Neural cell (in vitro differentiated cells): Measurements from ENCODE around the gene PRADC1. TPM values are rescaled to one million over a fixed set of nuclear protein-coding genes. Genes with fewer than 3 reads are reported as not detected.

Experiments used
- H2AFZ ChIP-seq: fragments of 200-600, 300-800 bp; sonication (generic), shearing (Covaris generic); 2 replicates; pipeline ENCODE4 v1.6.0; 2014; ENCODE audit warnings: low read depth, mild to moderate bottlenecking, antibody characterized with exemption, low read length, moderate library complexity
- H3F3A ChIP-seq: fragments of 200-600 bp; shearing (Covaris generic); 2 replicates; pipeline ENCODE4 v1.6.1; 2016; ENCODE audit warnings: mild to moderate bottlenecking, moderate library complexity, mixed read lengths, antibody characterized with exemption, low read length; ENCODE audit not compliant: insufficient read depth, poor library complexity, severe bottlenecking
- H3K27ac ChIP-seq: fragments of 200-600, 300-800 bp; sonication (generic), shearing (Covaris generic); 2 replicates; pipeline ENCODE4 v1.5.1; 2014; ENCODE audit warnings: mild to moderate bottlenecking, low read length, moderate library complexity
- H3K27me3 ChIP-seq: fragments of 300-800, 200-600 bp; sonication (generic), shearing (Covaris generic); 2 replicates; pipeline ENCODE4 v1.6.0; 2014; ENCODE audit warnings: mild to moderate bottlenecking, low read depth, low read length, moderate library complexity; ENCODE audit not compliant: insufficient read depth
- H3K36me3 ChIP-seq: fragments of 300-800, 200-600 bp; sonication (generic), shearing (Covaris generic); 2 replicates; pipeline ENCODE4 v1.5.1; 2014; ENCODE audit warnings: mild to moderate bottlenecking, antibody characterized with exemption, low read length, moderate library complexity; ENCODE audit not compliant: insufficient read depth
- H3K4me2 ChIP-seq: fragments of 300-800, 200-600 bp; sonication (generic), shearing (Covaris generic); 2 replicates; pipeline ENCODE4 v1.6.0; 2014; ENCODE audit warnings: mild to moderate bottlenecking, low read length
- H3K4me3 ChIP-seq: fragments of 300-800, 200-600 bp; sonication (generic), shearing (Covaris generic); 2 replicates; pipeline ENCODE4 v1.5.1; 2014; ENCODE audit warnings: mild to moderate bottlenecking, low read length, moderate library complexity
- H3K79me2 ChIP-seq: fragments of 200-600 bp; shearing (Covaris generic); replicated peaks from 2 replicates; pipeline ENCODE4 v1.6.0; 2014; ENCODE audit warnings: mild to moderate bottlenecking, low read length, moderate library complexity; ENCODE audit not compliant: insufficient read depth
- H3K9ac ChIP-seq: fragments of 300-800, 200-600 bp; sonication (generic), shearing (Covaris generic); 2 replicates; pipeline ENCODE4 v1.6.1; 2016; ENCODE audit warnings: mild to moderate bottlenecking, low read length, mixed read lengths
- H3K9me2 ChIP-seq: fragments of 200-600 bp; shearing (Covaris generic); 2 replicates; pipeline ENCODE4 v1.6.1; 2016; ENCODE audit warnings: mild to moderate bottlenecking, low read length, mixed read lengths; ENCODE audit not compliant: insufficient read depth
- H3K9me3 ChIP-seq: fragments of 200-600, 300-800 bp; sonication (generic), shearing (Covaris generic); 2 replicates; pipeline ENCODE4 v1.6.1; 2016; ENCODE audit warnings: mild to moderate bottlenecking, mixed run types, low read length, moderate library complexity, mixed read lengths
- H4K20me1 ChIP-seq: fragments of 200-600 bp; shearing (Covaris generic); 2 replicates; pipeline ENCODE4 v1.6.1; 2016; ENCODE audit warnings: mild to moderate bottlenecking, mixed run types; ENCODE audit not compliant: insufficient read depth
- CTCF ChIP-seq: fragments of 450-650 bp; IDR thresholded peaks from 2 replicates; pipeline ENCODE4 v1.5.1; 2014; ENCODE audit warnings: antibody characterized with exemption, mild to moderate bottlenecking, moderate library complexity; ENCODE audit not compliant: poor library complexity, severe bottlenecking
- EP300 ChIP-seq: fragments of 450-650 bp; conservative IDR thresholded peaks from 2 replicates; pipeline ENCODE4 v1.6.1; 2014; ENCODE audit warnings: antibody characterized with exemption, mild to moderate bottlenecking, moderate library complexity; ENCODE audit not compliant: poor library complexity, severe bottlenecking
- EZH2 ChIP-seq: fragments of 200-600, 300-800 bp; shearing (Covaris generic), sonication (generic); IDR thresholded peaks from 2 replicates; pipeline ENCODE4 v1.6.1; 2014; ENCODE audit warnings: antibody characterized with exemption, low read length, borderline replicate concordance, mild to moderate bottlenecking; ENCODE audit not compliant: insufficient read depth, poor library complexity, severe bottlenecking
- MXI1 ChIP-seq: fragments of 450-650 bp; conservative IDR thresholded peaks from 2 replicates; pipeline ENCODE4 v1.6.1; 2014; ENCODE audit warnings: antibody characterized with exemption, mild to moderate bottlenecking; ENCODE audit not compliant: poor library complexity, severe bottlenecking
- POLR2AphosphoS5 ChIP-seq: IDR thresholded peaks from 2 replicates; pipeline ENCODE4 v1.6.1; 2012
- RAD21 ChIP-seq: fragments of 450-650 bp; conservative IDR thresholded peaks from 2 replicates; pipeline ENCODE4 v1.6.1; 2014; ENCODE audit warnings: antibody characterized with exemption, mild to moderate bottlenecking, moderate library complexity
- SMC3 ChIP-seq: fragments of 450-650 bp; conservative IDR thresholded peaks from 2 replicates; pipeline ENCODE4 v1.6.1; 2014; ENCODE audit warnings: antibody characterized with exemption, mild to moderate bottlenecking, moderate library complexity; ENCODE audit not compliant: poor library complexity
- TAF1 ChIP-seq: IDR thresholded peaks from 2 replicates; pipeline ENCODE4 v1.6.1; 2012; ENCODE audit warnings: low read depth
- polyA plus RNA-seq: library from polyadenylated mRNA; depleted of rRNA; stranded (reverse); fragments of >200 nt; gene quantifications from 2 replicates; pipeline ENCODE4 v1.2.3, GENCODE V29; 2014
- TF ChIP-seq, protein P1 (sequence below): IDR thresholded peaks from 2 replicates; pipeline ENCODE4 v1.6.1; 2012; ENCODE audit warnings: borderline replicate concordance

The PRADC1 gene
- polyA plus RNA-seq, 1 donor from 2014 or later: 36.5 TPM

GRCh38 chr2:73255907-73256617 is 23.0 kb upstream of the PRADC1 start:
- H3K79me2 ChIP-seq: no peaks in the 10 kb centered on the region
- H4K20me1 ChIP-seq: no peaks in the 10 kb centered on the region
- H3K9me2 ChIP-seq: no peaks in the 10 kb centered on the region
- TF ChIP-seq TAF1: no peak
- TF ChIP-seq EZH2: no peak
- no peak for TF ChIP-seq RAD21
- TF ChIP-seq, protein P1, sequence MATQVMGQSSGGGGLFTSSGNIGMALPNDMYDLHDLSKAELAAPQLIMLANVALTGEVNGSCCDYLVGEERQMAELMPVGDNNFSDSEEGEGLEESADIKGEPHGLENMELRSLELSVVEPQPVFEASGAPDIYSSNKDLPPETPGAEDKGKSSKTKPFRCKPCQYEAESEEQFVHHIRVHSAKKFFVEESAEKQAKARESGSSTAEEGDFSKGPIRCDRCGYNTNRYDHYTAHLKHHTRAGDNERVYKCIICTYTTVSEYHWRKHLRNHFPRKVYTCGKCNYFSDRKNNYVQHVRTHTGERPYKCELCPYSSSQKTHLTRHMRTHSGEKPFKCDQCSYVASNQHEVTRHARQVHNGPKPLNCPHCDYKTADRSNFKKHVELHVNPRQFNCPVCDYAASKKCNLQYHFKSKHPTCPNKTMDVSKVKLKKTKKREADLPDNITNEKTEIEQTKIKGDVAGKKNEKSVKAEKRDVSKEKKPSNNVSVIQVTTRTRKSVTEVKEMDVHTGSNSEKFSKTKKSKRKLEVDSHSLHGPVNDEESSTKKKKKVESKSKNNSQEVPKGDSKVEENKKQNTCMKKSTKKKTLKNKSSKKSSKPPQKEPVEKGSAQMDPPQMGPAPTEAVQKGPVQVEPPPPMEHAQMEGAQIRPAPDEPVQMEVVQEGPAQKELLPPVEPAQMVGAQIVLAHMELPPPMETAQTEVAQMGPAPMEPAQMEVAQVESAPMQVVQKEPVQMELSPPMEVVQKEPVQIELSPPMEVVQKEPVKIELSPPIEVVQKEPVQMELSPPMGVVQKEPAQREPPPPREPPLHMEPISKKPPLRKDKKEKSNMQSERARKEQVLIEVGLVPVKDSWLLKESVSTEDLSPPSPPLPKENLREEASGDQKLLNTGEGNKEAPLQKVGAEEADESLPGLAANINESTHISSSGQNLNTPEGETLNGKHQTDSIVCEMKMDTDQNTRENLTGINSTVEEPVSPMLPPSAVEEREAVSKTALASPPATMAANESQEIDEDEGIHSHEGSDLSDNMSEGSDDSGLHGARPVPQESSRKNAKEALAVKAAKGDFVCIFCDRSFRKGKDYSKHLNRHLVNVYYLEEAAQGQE: no peak
- TF ChIP-seq SMC3: no peak
- no peak for TF ChIP-seq MXI1
- TF ChIP-seq CTCF: no peak
- TF ChIP-seq POLR2AphosphoS5: no peak
- TF ChIP-seq EP300: no peak
- no peak overlapping the region for H3K4me2 ChIP-seq
- H3K27ac ChIP-seq: no peak overlapping the region
- no peak overlapping the region for H2AFZ ChIP-seq
- H3K4me3 ChIP-seq: no peak overlapping the region
- no peaks in the 10 kb centered on the region for H3F3A ChIP-seq
- H3K36me3 ChIP-seq: peaks cover 7% of the 10 kb centered on the region
- no peaks in the 10 kb centered on the region for H3K9me3 ChIP-seq
- no peak overlapping the region for H3K9ac ChIP-seq
- no peaks in the 10 kb centered on the region for H3K27me3 ChIP-seq

DNA sequence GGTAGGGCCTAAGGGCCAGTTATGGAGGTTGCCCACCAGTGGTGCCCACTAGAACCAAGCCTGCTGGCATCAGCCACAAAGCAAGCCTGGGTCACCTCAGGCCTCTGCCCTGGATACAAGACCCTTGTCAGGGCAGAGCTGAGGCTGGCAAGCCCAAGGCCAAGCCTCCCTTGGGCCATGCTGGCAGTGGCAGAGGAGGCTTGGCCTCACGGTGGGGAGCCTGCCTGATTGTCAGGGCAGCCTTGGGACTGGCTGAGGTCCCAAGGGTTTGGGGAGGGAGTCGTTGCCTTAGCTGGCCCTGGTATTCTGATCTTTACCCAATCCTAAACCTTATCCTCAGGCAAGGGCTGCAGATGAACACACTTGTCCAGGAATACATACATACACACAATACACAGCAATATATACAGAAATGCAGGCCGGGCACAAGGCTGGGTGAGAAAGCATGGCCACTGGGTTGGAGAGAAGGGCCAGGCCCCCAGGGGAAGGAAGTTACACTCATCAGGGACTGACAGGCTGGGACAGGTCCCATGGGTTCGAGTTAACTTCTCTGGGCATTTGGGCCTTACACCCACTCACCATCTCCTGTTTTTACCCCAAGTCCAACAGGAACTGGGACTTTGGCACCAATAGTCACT is 22.1 kb upstream of the PRADC1 start:
- Histone ChIP-seq H3K27ac (no peak overlapping the region), H3K79me2 (no peaks in the 10 kb centered on the region), H3K4me2 (no peak overlapping the region), H3K9me2 (no peaks in the 10 kb centered on the region), H2AFZ (no peak overlapping the region), H3K9me3 (no peaks in the 10 kb centered on the region), H3K4me3 (no peak overlapping the region), H3K27me3 (no peaks in the 10 kb centered on the region), H3K9ac (no peak overlapping the region), H3F3A (no peaks in the 10 kb centered on the region), H3K36me3 (peaks cover 7% of the 10 kb centered on the region), H4K20me1 (no peaks in the 10 kb centered on the region)
- TF ChIP-seq TAF1 (no peak), SMC3 (no peak), POLR2AphosphoS5 (no peak)
